Natural killer cell (primary cell): ENCODE results near the gene ZNF268. TPM values are rescaled to one million over a fixed set of nuclear protein-coding genes. Genes with fewer than 3 reads are reported as not detected.

ENCODE experiments used
- ATAC-seq, 3 donors: fragments of 150-1000 bp in 2 of 3; fragments of 200-7000 bp in 1 of 3; cut with Tn5 transposase; 1 replicate in 1 of 3; 2 replicates in 2 of 3; pipeline ENCODE4 v1.10.0; 2021; ENCODE audit warnings: mild to moderate bottlenecking in 2 of 3, moderate library complexity in 2 of 3
- DNase-seq, 2 donors: peaks; one replicate each; pipeline versions ENCODE4 v3.0.0 to v3.0.0-alpha.2; 2013 to 2021; ENCODE audit warnings: mixed read lengths in 1 of 2
- H3K27ac ChIP-seq: one replicate; pipeline ENCODE4 v1.5.1; 2013; ENCODE audit warnings: mild to moderate bottlenecking, low read length
- H3K27me3 ChIP-seq: one replicate; pipeline ENCODE4 v1.6.1; 2013; ENCODE audit warnings: low read length; ENCODE audit not compliant: control insufficient read depth, insufficient read depth
- H3K36me3 ChIP-seq: one replicate; pipeline ENCODE4 v1.6.1; 2013; ENCODE audit warnings: low read length; ENCODE audit not compliant: control insufficient read depth, insufficient read depth
- H3K4me1 ChIP-seq: one replicate; pipeline ENCODE4 v1.6.1; 2013; ENCODE audit warnings: low read length; ENCODE audit not compliant: control insufficient read depth, insufficient read depth
- H3K4me3 ChIP-seq: one replicate; pipeline ENCODE4 v1.5.1; 2013; ENCODE audit warnings: low read length
- H3K9me3 ChIP-seq: one replicate; pipeline ENCODE4 v1.6.1; 2013; ENCODE audit warnings: low read length; ENCODE audit not compliant: control insufficient read depth, insufficient read depth
- H3K27ac Mint-ChIP-seq, 2 donors: one replicate each; pipeline ENCODE4 v1.8.0; 2022; ENCODE audit warnings: mild to moderate bottlenecking in 2 of 2, mixed read lengths in 2 of 2, moderate library complexity in 1 of 2
- H3K27me3 Mint-ChIP-seq, 2 donors: one replicate each; pipeline ENCODE4 v1.8.0; 2022; ENCODE audit warnings: low read depth in 2 of 2, mixed read lengths in 2 of 2
- H3K36me3 Mint-ChIP-seq: one replicate; pipeline ENCODE4 v1.8.0; 2022; ENCODE audit warnings: mixed read lengths
- H3K4me1 Mint-ChIP-seq, 2 donors: one replicate each; pipeline ENCODE4 v1.8.0; 2022; ENCODE audit warnings: mixed read lengths in 2 of 2
- H3K4me3 Mint-ChIP-seq: one replicate; pipeline ENCODE4 v1.8.0; 2022; ENCODE audit warnings: mild to moderate bottlenecking, moderate library complexity, mixed read lengths
- H3K9me3 Mint-ChIP-seq, 2 donors: one replicate each; pipeline ENCODE4 v1.8.0; 2022; ENCODE audit warnings: mixed read lengths in 2 of 2
- CTCF ChIP-seq: fragments of 200-600 bp; IDR thresholded peaks from one replicate; pipeline ENCODE4 v1.8.0; 2022; ENCODE audit warnings: antibody characterized with exemption
- WGBS: methylation state at CpG from one replicate; pipeline ENCODE4 v1.1.7; 2013; ENCODE audit warnings: missing lambda C conversion rate; ENCODE audit not compliant: insufficient coverage; 5-methylcytosine and 5-hydroxymethylcytosine counted together
- intact Hi-C: fragments of 100-400 bp; cut with micrococcal nuclease; formaldehyde crosslinking; loops from one replicate; pipeline ENCODE4 v1.14.2; 2022
- total RNA-seq, 4 donors: library from RNA; stranded (reverse); fragments of 120-200 nt in 1 of 4; gene quantifications; one replicate each; pipeline versions ENCODE4 v1.2.3 to v1.2.4, GENCODE V29; 2013 to 2022

The ZNF268 gene
- total RNA-seq, 3 donors from 2014 or later (not counting 1 experiment from before 2014, with no cell fraction given): 12.7 to 17.5 (median 14.3) TPM

- peaks cover 7% of the 10 kb centered on the region for H3K36me3 Mint-ChIP-seq
These were observed 75.0 kb downstream of the ZNF268 start for GRCh38 chr12:133256321-133256720.

GRCh38 chr12:133264173-133264572, 82.9 kb downstream of the ZNF268 start:
- no peaks in the 10 kb centered on the region for H3K27me3 Mint-ChIP-seq
- Histone ChIP-seq H3K27ac (no peak overlapping the region), H3K4me3 (no peak overlapping the region), H3K4me1 (no peaks in the 10 kb centered on the region), H3K36me3 (no peaks in the 10 kb centered on the region), H3K27me3 (no peaks in the 10 kb centered on the region), H3K9me3 (no peaks in the 10 kb centered on the region)
- no peak for TF ChIP-seq CTCF
- DNase-seq (no peak), ATAC-seq (no peak)
- H3K9me3 Mint-ChIP-seq: peaks cover 0 to 2% of the 10 kb centered on the region in 2 donors
- no peaks in the 10 kb centered on the region for H3K36me3 Mint-ChIP-seq
- intact Hi-C loops: no loop called here
- 82% methylated on average over 33 of the region's 33 CpGs for WGBS
- no peaks in the 10 kb centered on the region for H3K4me1 Mint-ChIP-seq
- H3K27ac Mint-ChIP-seq: no peak overlapping the region
- H3K4me3 Mint-ChIP-seq: no peak overlapping the region

More at GRCh38 chr12:133256321-133256720, 75.0 kb downstream of the ZNF268 start:
- no peaks in the 10 kb centered on the region for H3K27me3 Mint-ChIP-seq
- H3K27ac Mint-ChIP-seq: no peak overlapping the region
- H3K36me3 ChIP-seq: no peaks in the 10 kb centered on the region
- H3K27ac ChIP-seq: no peak overlapping the region
- no peak for TF ChIP-seq CTCF
- 80% methylated on average over 1 of the region's 1 CpG for WGBS
- peaks cover 2% of the 10 kb centered on the region for H3K27me3 ChIP-seq
- no peaks in the 10 kb centered on the region for H3K4me1 Mint-ChIP-seq
- no peak overlapping the region for H3K4me3 Mint-ChIP-seq
- H3K9me3 ChIP-seq: peaks cover 7% of the 10 kb centered on the region
- no peaks in the 10 kb centered on the region for H3K4me1 ChIP-seq
- H3K9me3 Mint-ChIP-seq: peaks cover 10 to 11% of the 10 kb centered on the region in 2 donors
- ATAC-seq (no peak), DNase-seq (no peak)
- intact Hi-C loops: no loop called here
- H3K4me3 ChIP-seq: no peak overlapping the region

Other genes with a start within 250 kb of the ZNF268 start
- 10 to 100 TPM in 1 of 3 donors, 1 to 10 TPM in 2; 6.0 to 15.8 (median 7.6) TPM for gene ZNF605, start 225.2 kb upstream of the ZNF268 start, total RNA-seq
- 10 to 100 TPM; 38.7 to 45.1 (median 43.0) TPM for gene ZNF26, start 195.1 kb upstream of the ZNF268 start, total RNA-seq
- 10 to 100 TPM; 23.4 to 31.1 (median 26.1) TPM for gene ZNF84, start 144.0 kb upstream of the ZNF268 start, total RNA-seq
- 10 to 100 TPM in 1 of 3 donors, 1 to 10 TPM in 2; 8.8 to 15.4 (median 9.9) TPM for gene ZNF140, start 100.6 kb upstream of the ZNF268 start, total RNA-seq
- 1 to 10 TPM; 1.9 to 3.1 (median 2.3) TPM for gene ZNF891, start 51.2 kb upstream of the ZNF268 start, total RNA-seq
- 10 to 100 TPM; 12.9 to 27.9 (median 26.0) TPM for gene ZNF10, start 50.9 kb upstream of the ZNF268 start, total RNA-seq
- gene ANHX, start 54.4 kb downstream of the ZNF268 start, total RNA-seq: not detected